Stimulated activated CD8-positive, alpha-beta memory T cell treated with anti-CD3 and anti-CD28 coated beads, Interleukin-12 subunit alpha, Interleukin-12 subunit beta, amount 100 ng/mL, for 1 hour (primary cell): ENCODE results near the gene HDDC3.
A peak's percentile ranks its signal among the peaks of the same experiment; 100 is the strongest.

Experiments
- DNase-seq: peaks from one replicate; pipeline ENCODE4 v3.0.0-alpha.2; 2020; ENCODE audit warnings: low read depth

Gene HDDC3

GRCh38 chr15:90931828-90932659 lies at the start of gene HDDC3:
Gene HDDC3, minus strand, starts transcription at chr15:90932549. Its CDS starts 9 bp downstream, at chr15:90932540.
- peak; percentile 84 for DNase-seq

GRCh38 chr15:90982135-90982534 lies 49.8 kb upstream of the HDDC3 start:
- DNase-seq, result no peak

- no peak for DNase-seq
These were observed 49.3 kb upstream of the HDDC3 start for GRCh38 chr15:90981681-90982080.

- DNase-seq, result no peak
These were observed 47.2 kb upstream of the HDDC3 start for GRCh38 chr15:90979582-90979981.

GRCh38 chr15:90974216-90974615 lies 41.9 kb upstream of the HDDC3 start:
- no peak for DNase-seq

GRCh38 chr15:90972133-90972532 lies 39.8 kb upstream of the HDDC3 start:
- DNase-seq, result no peak

- no peak for DNase-seq
These were observed 37.9 kb upstream of the HDDC3 start for GRCh38 chr15:90970274-90970673.

GRCh38 chr15:90968434-90968833 lies 36.1 kb upstream of the HDDC3 start:
- no peak for DNase-seq

GRCh38 chr15:90967206-90967605 lies 34.9 kb upstream of the HDDC3 start:
- no peak for DNase-seq

- no peak for DNase-seq
These were observed 33.9 kb upstream of the HDDC3 start for GRCh38 chr15:90966262-90966661.

- no peak for DNase-seq
These were observed 29.7 kb upstream of the HDDC3 start for GRCh38 chr15:90962021-90962420.

GRCh38 chr15:90960298-90961091 lies 28.1 kb upstream of the HDDC3 start:
- DNase-seq, result no peak

- DNase-seq, result no peak
These were observed 27.5 kb upstream of the HDDC3 start for GRCh38 chr15:90959894-90960293.

GRCh38 chr15:90959028-90959595 lies 26.8 kb upstream of the HDDC3 start:
- DNase-seq, result no peak

GRCh38 chr15:90957791-90958190 lies 25.4 kb upstream of the HDDC3 start:
- DNase-seq, result no peak

- DNase-seq, result no peak
These were observed 24.9 kb upstream of the HDDC3 start for GRCh38 chr15:90957031-90957790.

GRCh38 chr15:90956274-90957030 lies 24.1 kb upstream of the HDDC3 start:
- DNase-seq, result peak; percentile 35

GRCh38 chr15:90955624-90956273 lies 23.4 kb upstream of the HDDC3 start:
- DNase-seq, result no peak

GRCh38 chr15:90954712-90955623 lies 22.6 kb upstream of the HDDC3 start, which contains the start of gene RCCD1:
Gene RCCD1, plus strand, starts transcription at chr15:90954884. Its CDS starts 1,851 bp downstream, at chr15:90956735.
- DNase-seq, result peak; percentile 74
